Tibial artery (tissue), 4 donors: Measurements from ENCODE around the gene TUNAR.
A peak's percentile ranks its signal among the peaks of the same experiment; 100 is the strongest.

ENCODE experiments used
- DNase-seq, 2 donors: peaks; one replicate each; pipeline ENCODE4 v3.0.0-alpha.2; 2019
- H3K27ac ChIP-seq, 2 donors: fragments of 200-600 bp; sonication (generic) in 1 of 2; 1 replicate in 1 of 2; 2 replicates in 1 of 2; pipeline ENCODE4 v1.5.1; 2018 to 2019; ENCODE audit warnings: mild to moderate bottlenecking in 1 of 2
- H3K27me3 ChIP-seq, 2 donors: fragments of 200-600 bp; sonication (generic) in 1 of 2; one replicate each; pipeline versions ENCODE4 v1.5.1 to v1.6.0; 2016 to 2019
- H3K36me3 ChIP-seq, 3 donors: fragments of 200-600 bp; sonication (generic) in 2 of 3; one replicate each; pipeline ENCODE4 v1.5.1; 2016 to 2019; ENCODE audit warnings: mild to moderate bottlenecking in 2 of 3
- H3K4me1 ChIP-seq, 4 donors: fragments of 200-600 bp; sonication (generic) in 2 of 4; 1 replicate in 3 of 4; 2 replicates in 1 of 4; pipeline ENCODE4 v1.5.1; 2016 to 2019
- H3K4me3 ChIP-seq, 2 donors: fragments of 200-600 bp; sonication (generic) in 1 of 2; 1 replicate in 1 of 2; 2 replicates in 1 of 2; pipeline ENCODE4 v1.5.1; 2018 to 2019; ENCODE audit warnings: mild to moderate bottlenecking in 2 of 2
- H3K9me3 ChIP-seq, 3 donors: fragments of 200-600 bp; sonication (generic) in 1 of 3; one replicate each; pipeline ENCODE4 v1.5.1; 2016 to 2019
- CTCF ChIP-seq, 2 experiments: fragments of 200-600 bp in 1 of 2; fragments of 450-650 bp in 1 of 2; IDR thresholded peaks; one replicate each; pipeline ENCODE4 v1.5.1; 2017 to 2019; ENCODE audit warnings: antibody characterized with exemption in 2 of 2, mild to moderate bottlenecking in 1 of 2, moderate library complexity in 1 of 2
- intact Hi-C: fragments of 100-400 bp; cut with DNase I; formaldehyde crosslinking; loops from one replicate; pipeline ENCODE4 v1.15.0; 2023; ENCODE audit warnings: low total_unique reads

The TUNAR gene

GRCh38 chr14:95872777-95873176, 3.9 kb upstream of the TUNAR start:
- Histone ChIP-seq H3K9me3 (no peaks in the 10 kb centered on the region), H3K27me3 (peaks cover 0 to 38% of the 10 kb centered on the region in 2 donors), H3K27ac (no peak overlapping the region), H3K4me3 (no peak overlapping the region), H3K4me1 (peaks cover 0 to 14% (median 14%) of the 10 kb centered on the region in 4 donors), H3K36me3 (no peaks in the 10 kb centered on the region)
- no peak for DNase-seq
- intact Hi-C loops, result no loop called here
- no peak for TF ChIP-seq CTCF (IDR thresholded peaks at IDR 0.05)

DNA sequence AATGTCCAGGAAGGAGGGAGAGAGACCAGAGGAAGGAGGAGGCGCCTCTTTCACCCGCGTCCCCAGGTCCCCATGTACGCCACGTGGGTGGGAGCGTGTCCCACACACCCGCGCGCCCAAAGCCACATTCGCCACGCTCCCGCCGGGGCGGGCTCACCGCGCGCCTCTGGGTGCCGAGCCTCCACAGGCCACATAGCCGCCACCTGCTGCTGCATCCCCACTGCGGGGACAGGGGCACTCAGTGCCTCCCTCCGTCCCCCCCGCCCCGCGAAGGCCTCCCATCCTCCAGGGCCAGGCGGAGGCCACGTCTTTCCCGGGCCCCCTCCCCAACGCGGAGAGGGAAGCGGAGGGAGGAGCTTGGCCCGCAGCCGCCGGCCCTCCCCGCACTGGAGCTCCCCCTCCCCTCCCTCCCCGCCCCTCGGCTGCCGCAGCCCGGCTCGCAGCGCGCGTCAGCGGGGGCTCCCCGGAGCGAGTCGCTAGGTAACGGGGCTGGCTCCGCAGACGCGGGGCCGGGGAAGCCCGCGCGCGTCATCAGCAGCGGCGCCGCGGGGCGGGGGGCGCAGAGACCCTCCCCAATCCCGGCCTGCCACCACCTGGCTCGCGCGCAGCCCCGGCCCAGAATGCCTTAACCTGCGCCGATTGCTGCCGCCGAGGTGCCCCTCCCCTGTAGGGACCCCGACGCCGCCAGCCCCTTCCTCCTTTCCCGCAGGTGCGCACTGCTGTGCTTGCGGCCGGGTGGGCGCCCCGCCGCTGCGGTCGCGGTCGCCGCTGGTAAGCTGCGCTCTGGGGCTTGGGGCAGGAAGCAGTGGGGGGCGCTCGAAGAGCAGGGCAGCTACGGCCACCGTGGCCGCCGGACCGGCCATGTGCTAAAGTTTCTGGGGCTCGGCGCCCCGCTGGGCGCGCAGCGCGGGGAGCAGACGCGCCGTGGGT, 536 bp upstream of the TUNAR start:
- Histone ChIP-seq H3K27me3 (peaks cover 0 to 56% of the 10 kb centered on the region in 2 donors), H3K4me1 (peaks cover 0 to 14% (median 14%) of the 10 kb centered on the region in 4 donors), H3K36me3 (no peaks in the 10 kb centered on the region), H3K4me3 (peak overlapping the region; percentile 26 to 48), H3K27ac (no peak overlapping the region), H3K9me3 (no peaks in the 10 kb centered on the region)
- TF ChIP-seq CTCF (IDR thresholded peaks at IDR 0.05), result no peak
- intact Hi-C loops, result no loop called here
- no peak for DNase-seq

- no peak for TF ChIP-seq CTCF (IDR thresholded peaks at IDR 0.05)
- Histone ChIP-seq H3K27ac (no peak overlapping the region), H3K27me3 (peaks cover 0 to 56% of the 10 kb centered on the region in 2 donors), H3K4me1 (peaks cover 0 to 14% (median 14%) of the 10 kb centered on the region in 4 donors), H3K36me3 (no peaks in the 10 kb centered on the region), H3K4me3 (no peak overlapping the region), H3K9me3 (no peaks in the 10 kb centered on the region)
- intact Hi-C loops, result no loop called here
- DNase-seq, result no peak
Measured at GRCh38 chr14:95877633-95878032, 1.0 kb downstream of the TUNAR start.

DNA sequence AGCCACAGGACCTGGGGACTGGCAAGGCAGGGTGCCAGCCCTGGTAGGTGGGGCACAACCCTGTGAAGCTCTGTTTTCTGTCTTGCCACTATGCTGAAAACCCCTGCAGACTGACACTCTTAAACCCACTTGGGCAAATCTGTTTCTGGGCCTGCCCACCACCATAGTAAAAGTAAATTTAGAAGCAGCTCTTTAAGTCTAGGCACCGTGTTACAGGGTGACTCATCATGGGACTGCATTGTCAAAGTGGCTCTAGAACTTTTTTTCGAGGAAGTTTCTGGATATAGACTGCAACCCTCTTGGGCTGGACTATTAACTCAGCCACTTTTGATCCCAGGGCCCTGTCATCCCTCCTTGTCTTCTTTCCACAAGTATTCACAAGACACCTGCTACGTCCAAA, 7.7 kb downstream of the TUNAR start:
- Histone ChIP-seq H3K4me3 (no peak overlapping the region), H3K4me1 (peaks cover 0 to 15% (median 5%) of the 10 kb centered on the region in 4 donors), H3K36me3 (no peaks in the 10 kb centered on the region), H3K27me3 (peaks cover 0 to 8% of the 10 kb centered on the region in 2 donors), H3K27ac (no peak overlapping the region), H3K9me3 (no peaks in the 10 kb centered on the region)
- intact Hi-C loops, result no loop called here
- DNase-seq, result no peak
- TF ChIP-seq CTCF (IDR thresholded peaks at IDR 0.05), result no peak

DNA sequence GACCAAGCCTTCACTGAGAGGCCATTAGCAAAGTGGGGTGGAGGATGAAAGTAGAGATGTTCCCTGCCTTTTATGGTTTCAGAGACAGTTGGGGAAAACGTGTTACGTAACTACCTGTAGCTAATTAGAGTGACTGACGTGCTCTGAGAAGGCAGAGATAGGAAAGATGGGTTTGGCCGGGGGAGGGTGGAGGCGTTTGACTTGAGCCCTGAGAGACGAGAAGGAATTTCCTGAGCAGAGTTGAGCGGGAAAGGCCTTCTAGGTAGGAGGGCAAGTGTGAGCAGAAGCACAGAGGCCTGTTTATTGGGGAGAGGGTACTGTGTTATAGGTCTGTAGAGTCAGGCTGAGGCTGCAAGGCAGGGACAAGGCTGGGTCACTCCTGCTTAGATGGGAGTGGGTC, 8.6 kb downstream of the TUNAR start:
- intact Hi-C loops, result no loop called here
- Histone ChIP-seq H3K27me3 (no peaks in the 10 kb centered on the region), H3K4me1 (peaks cover 0 to 15% (median 5%) of the 10 kb centered on the region in 4 donors), H3K36me3 (no peaks in the 10 kb centered on the region), H3K27ac (no peak overlapping the region), H3K9me3 (no peaks in the 10 kb centered on the region), H3K4me3 (no peak overlapping the region)
- DNase-seq, result no peak
- no peak for TF ChIP-seq CTCF (IDR thresholded peaks at IDR 0.05)
